GM10847 (cell line): Measurements from ENCODE around the gene ZPLD1.

Source experiments
- POLR2A ChIP-seq: IDR thresholded peaks from 2 replicates; pipeline ENCODE4 v1.6.1; 2011; ENCODE audit not compliant: insufficient read length; ENCODE audit errors: extremely low read depth

ZPLD1 gene

DNA sequence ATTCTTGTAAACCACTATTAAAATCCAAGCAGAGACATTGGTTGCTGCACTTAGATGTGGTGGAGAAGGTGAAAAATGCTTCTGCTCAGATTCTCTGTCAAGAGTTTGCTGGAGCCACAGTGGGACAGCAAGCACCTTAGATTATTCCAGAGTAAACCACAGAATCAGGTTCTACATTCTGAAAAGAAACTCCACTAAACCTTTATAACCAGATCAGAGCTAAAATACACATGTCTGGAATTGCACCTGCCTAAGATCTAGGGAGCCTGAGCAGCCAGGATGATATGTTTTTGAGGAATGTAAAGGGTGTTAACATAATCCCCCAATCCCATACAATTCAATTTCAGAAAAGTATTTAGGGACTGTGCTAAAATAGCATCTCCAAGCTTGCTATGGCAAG, at the start of gene ZPLD1:
Gene ZPLD1, plus strand, starts transcription at position 301 of the 400 bp plus-strand sequence. CDS start 3,473 bp downstream, outside the sequence.
- no peak for TF ChIP-seq POLR2A

DNA sequence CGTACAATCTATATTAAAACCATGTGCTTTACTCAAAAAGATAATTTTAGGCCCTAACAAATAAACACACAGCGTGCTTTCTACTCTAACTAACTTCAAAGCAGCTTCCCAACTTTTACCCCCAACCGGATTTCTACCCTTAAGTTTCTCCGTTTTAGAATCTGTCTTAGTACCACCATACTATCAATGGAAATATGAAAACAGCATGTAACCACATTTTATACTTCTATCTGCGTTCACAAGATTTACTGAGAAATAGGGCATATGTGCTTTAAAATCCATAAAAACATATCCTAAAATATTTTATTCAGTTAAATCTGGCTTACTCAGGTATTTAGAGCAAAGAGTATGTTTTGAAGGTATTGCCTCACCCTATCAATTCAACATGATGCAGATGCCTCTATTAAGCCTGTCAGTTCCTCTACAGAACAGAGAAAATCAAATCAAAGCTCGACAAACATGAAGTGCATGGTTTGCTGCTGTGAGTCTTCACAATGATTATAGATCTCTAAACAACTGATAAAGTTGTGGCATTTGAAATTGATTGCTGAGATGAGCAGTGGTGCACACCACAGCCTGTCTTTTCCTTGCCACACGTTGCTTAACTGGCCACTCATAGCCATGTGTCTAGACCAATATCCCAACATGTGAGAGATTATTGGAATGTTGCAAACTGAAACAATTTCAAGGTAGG, 44.5 kb upstream of the ZPLD1 start:
- no peak for TF ChIP-seq POLR2A

DNA sequence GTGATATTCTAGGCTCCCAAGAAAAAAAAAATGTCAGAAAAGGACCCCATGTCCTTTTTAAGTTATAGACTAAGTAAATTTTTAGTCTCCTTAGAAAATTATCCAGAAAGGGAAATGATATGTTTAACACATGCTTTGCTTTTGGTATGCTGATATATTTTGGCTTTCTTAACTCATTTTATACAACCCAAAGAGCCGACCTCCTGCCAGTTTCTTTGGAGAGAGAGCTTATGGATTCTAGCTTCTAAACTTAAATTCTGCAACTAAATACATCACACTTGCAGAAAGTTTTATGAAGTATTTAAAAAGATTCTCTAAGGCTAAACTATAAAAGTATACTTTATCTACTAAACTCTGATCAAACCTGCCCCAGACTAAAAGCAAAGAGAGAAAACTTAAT, 43.9 kb upstream of the ZPLD1 start:
- TF ChIP-seq POLR2A: no peak

DNA sequence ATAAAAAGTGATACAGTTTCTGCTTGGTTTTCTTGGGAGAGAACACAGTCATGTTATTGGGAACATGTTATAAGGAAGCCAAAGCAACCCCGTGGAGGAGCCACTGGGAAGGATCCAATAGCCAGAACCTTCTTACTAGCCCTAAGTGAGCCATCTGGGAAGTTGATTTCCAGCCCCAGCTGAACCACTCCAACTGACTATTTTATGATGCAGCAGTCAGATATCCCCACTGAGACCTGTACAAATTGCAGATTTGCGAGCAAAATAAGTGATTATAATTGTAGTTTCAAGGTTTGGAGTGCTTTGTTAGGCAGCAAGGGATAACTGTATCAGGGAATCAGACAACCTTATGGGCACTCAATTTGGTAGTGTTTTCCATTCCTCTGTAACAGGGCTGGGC, 43.3 kb upstream of the ZPLD1 start:
- no peak for TF ChIP-seq POLR2A

DNA sequence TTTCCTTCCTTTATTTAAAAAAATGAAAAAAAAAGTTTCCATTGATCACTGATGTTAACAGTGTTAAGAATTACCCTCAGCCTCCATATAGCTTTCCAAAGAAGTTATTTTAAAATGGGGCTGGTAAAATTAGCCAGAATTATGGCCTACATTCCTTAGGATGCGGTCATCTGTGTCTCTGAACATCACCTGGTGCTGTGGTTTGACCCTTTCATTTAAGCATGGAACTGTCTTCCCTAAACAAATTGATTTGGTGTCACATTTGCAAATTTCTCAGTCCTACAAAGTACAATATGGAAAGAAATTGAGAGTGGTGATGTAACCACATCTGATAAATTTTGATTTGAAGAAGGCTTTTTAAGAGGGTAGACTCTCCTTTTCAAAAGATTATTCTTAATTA, 40.3 kb upstream of the ZPLD1 start:
- no peak for TF ChIP-seq POLR2A

DNA sequence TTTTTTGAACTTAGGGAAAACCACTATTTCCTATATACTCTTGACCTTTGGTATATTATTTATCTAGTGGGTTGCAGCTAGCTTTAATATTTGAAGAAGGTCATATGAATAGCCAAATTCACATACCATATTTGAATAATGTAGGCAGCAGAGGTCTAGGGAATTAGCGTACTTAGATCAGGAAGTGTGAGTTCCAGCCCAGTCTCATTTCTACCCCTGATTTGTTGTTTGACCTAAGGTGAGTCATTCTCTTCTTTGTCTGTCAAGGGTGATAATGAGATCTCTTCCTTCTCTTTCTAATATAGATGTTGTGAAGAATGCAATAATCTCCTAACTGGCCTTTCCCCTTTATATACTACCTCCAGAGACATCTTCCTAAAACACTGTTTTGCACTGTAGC, 36.6 kb upstream of the ZPLD1 start:
- TF ChIP-seq POLR2A: no peak

DNA sequence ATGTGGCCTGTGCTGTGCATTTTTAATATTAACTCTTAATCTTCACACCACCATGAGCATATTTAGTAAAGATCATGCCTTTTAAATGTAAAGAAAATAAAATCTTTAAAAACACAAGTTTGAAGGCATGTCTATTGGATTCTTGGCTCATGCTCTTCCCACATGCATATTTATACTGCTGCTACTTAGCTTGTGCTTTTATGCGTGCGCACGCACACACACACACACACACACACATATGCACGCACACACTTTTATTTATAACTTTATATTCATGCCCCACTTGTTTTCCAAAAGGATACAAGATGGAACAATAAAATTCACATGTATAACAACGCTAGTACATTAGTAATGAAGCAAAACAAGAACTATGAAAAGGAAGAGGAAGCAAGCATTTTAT, 36.1 kb upstream of the ZPLD1 start:
- no peak for TF ChIP-seq POLR2A

DNA sequence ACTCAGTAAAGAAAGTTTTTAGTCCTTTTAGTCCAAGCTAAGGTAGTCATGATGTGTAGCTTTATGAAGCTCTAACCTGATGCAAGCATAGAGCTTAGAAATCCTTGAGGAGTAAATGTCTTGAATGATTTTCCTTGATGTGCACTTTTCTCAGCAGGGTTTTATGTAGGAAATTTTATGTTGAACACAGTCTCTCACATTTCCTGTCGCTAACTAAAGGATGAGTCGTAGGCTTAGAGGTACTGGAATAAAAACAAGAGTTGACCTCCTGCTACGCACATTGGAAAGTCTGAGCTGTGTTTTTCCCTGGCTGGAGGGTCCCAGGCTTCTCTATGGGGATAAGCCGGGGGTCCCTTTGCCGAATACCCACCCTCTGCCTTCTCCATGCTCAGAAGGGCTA, 34.7 kb upstream of the ZPLD1 start:
- no peak for TF ChIP-seq POLR2A

DNA sequence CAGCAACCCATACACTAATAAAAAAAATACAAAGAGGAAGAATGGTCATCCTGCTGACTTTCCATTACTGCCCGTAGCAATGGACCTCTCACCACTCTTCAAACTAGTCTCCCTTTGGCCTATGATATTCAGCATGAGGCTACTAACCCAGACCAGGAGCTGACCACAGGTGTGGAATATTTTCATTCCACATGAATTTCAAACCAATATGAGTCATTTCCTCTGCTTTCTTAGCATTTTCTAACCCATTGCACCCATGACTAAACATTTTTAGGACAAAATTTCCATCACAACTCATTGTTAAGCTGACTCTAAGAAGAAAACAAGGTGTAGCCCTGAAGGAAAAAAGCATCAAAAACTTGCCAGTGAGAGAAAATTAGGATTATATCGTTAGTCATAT, 34.0 kb upstream of the ZPLD1 start:
- no peak for TF ChIP-seq POLR2A

DNA sequence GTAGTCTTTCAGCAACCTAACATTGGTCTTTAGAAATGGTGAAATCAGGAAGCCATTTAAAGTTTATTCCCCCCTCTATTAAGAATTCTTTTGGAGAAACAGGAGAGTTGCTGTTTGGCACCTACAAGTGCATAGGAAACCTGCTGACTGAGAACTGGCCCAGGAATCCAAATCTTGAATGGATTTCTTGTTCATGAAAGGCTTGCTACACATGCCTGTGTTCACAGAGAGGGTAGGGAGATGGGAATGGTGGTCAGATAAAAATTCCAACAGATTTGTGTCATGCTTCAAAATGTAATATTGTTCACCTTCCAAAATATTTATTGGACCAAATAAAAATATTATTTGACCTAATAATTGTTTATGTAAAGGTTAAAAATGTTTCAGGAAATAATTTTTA, 24.2 kb upstream of the ZPLD1 start:
- no peak for TF ChIP-seq POLR2A

DNA sequence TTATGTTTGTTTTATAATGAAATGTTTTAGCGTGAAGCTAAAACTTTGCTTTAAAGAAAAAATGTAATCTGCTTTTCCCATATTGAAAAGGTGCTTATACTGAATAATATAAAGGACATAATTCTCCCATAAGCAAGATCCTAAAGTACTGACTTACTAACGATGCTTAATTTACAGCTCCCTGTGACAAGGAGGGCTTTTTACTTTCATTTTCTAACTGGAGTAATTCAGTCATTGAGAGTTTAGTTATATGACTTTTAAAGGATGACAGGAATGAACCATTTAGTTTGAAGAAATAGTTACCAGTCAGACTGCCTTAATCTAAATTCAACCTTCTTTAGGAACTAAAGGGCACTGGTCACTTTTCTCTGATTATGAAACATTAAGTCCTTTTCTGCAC, 19.3 kb upstream of the ZPLD1 start:
- TF ChIP-seq POLR2A: no peak

DNA sequence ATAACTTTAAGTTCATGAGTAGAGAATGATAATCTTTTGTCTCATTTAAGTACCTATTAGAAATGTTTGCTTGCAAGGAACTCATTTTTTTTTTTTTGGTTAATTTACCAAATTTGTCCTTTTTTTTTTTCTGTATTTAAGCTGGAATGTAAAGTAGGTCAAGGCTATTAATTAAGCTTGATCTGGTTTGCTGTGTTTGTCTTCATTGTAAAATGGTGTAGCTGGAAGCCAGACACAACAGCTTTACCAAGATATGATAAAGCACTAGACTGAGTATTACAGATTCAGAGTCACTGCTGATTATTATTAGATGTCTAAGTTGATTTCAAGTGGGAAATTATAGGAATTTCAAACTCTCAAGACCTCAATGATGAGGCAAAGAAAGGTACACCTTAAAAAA, 15.0 kb upstream of the ZPLD1 start:
- TF ChIP-seq POLR2A: no peak

DNA sequence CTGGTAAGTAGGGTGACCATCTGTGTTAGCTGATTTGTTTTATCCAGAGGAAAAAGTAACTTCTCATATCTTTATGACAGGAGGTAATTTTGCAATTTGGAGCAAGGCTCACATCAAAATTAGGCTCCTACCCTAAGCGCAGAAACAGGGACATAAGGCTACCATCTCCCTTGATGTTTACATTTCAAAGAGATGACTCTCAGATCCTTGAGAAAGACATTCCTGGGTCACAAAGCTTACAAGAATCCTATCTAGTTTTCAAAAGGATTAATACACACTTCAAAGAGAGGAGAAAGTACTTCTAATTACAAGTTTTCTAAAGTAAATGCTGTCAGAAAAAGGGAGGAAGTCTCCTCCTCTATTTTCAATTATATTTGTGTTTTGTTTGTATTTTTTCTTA, 7.0 kb downstream of the ZPLD1 start:
- no peak for TF ChIP-seq POLR2A

DNA sequence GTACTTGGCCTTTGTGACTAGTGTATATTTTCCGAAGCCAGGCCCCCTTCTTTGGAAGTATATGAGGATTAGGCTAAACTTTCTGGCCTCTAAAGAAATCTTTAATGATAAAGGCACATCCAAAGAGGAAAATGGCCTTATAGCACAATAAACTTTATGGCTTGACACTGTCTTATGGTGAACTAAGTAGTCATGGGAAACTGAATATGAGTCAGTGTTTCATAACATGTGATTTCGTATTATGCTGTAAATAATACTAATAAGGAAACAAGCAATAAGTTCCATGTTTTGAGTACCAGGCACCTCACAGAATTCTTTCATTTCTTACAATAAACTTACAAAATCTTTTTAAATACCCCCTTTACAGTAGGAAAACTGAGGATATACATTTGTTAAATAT, 8.2 kb downstream of the ZPLD1 start:
- no peak for TF ChIP-seq POLR2A

DNA sequence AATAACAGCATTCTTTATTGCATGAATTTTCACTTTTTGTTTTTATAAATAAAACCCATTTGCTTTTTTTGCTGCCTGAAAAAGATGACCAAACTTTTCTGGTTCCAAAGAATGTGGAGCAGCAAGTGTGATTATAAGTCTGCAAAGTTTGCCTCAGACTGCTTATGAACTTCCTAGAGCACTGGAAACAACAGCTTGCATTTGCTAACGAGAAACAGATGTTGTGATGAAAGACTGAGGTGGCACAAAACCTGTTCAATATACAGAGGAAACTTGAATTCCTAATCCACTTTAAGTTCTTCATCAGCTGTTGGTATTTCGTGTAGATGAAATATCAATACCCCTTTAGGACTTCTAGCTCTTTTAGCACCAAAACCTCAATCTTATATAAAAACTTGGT, 9.3 kb downstream of the ZPLD1 start:
- TF ChIP-seq POLR2A: no peak

DNA sequence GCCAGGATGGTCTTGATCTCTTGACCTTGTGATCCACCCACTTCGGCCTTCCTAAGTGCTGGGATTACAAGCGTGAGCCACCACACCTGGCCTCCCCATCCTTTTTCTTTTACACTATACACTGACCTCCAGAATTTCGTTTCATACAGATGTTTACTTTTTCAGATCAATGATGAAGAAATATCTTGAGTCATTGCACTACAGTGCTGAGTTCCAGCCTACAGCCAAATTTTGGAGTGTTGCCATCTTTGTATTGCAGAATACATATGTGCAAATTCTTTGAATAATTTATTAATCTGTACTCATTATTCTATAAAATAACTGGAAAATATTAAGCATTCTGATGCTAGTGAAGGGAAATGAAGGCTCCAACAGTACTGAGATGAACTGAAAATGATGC, 12.5 kb downstream of the ZPLD1 start:
- no peak for TF ChIP-seq POLR2A

DNA sequence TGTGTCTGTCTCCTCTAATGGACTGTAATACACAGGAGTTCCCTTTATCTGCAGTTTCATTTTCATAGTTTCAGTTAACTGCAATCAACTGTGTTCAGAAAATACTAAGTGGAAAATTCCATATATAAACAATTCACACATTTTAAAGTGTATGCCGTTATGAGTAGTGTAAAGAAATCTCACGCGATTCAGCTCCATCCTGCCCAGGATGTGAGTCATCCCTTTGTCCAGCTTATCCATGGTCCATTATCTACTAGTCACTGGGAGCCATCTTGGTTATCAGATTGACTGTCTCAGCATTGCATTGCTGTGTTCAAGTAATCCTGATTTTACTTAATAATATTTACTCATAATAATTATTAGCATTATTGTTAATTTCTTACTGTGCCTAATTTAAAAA, 14.5 kb downstream of the ZPLD1 start:
- no peak for TF ChIP-seq POLR2A

DNA sequence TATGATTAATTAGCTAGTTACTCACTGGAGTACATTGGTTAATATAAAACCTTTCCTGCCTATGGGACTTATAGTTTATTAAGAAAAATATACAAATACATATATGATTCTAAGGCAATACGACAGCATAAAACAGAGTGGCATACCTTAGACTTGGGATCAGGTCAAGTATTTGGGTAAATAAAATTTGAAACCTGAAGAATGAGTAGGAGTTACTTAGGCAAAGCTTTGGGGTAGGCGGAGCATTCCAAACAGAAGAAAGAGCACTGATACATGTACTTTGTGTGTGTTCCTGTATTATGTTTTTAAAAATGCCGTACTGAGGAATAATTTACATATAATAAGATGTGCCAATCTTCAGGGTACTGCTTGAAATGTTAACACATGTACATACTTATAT, 15.1 kb downstream of the ZPLD1 start:
- no peak for TF ChIP-seq POLR2A

DNA sequence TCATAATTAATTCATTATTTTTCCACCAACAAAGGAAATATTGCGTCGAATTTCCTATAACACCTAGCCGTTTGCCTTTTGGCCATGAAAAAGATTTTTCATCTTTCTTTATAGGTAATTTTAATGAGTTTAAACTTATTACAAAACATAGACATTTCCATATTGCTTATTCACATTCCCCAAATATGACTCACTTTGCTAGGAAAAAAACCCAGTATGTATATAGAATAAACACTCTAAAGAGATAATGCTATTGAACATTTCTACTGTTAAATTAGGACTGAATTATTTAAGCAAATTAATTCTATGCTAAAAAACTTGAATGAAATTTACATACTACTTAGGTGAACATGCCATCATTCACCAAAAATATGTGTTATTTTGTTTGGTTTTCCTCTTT, 16.2 kb downstream of the ZPLD1 start:
- no peak for TF ChIP-seq POLR2A
